Measurements from ENCODE around the gene MRPL16.
"Not testable (repeated sequence)": the region's sequence is repeated elsewhere in the genome, so short reads cannot be mapped to it uniquely, and the experiment has no call there.

MRPL16 gene

GRCh38 chr11:59822989-59823566, 12.5 kb upstream of the MRPL16 start:
- Histone ChIP-seq H3K4me3 (ENCODE audit: low read depth in 1 of 2, low read length in 2 of 2) (no peak overlapping the region), H3K4me2 (ENCODE audit: insufficient read depth, low read length) (no peak overlapping the region), H3K27me3 (ENCODE audit: insufficient read depth, low read length, poor library complexity) (no peaks in the 10 kb centered on the region), H3K79me2 (ENCODE audit: insufficient read depth, low read length) (no peaks in the 10 kb centered on the region), H2AFZ (ENCODE audit: low read depth, low read length) (no peak overlapping the region), H3K9me3 (ENCODE audit: insufficient read depth, low read length, severe bottlenecking) (no peaks in the 10 kb centered on the region), H4K20me1 (ENCODE audit: insufficient read depth, low read length) (no peaks in the 10 kb centered on the region), H3K9ac (ENCODE audit: low read depth, low read length) (no peak overlapping the region), H3K27ac (ENCODE audit: low read length) (no peak overlapping the region), H3K4me1 (ENCODE audit: insufficient read depth, low read length) (peaks cover 23% of the 10 kb centered on the region), H3K36me3 (ENCODE audit: insufficient read depth, low read length) (no peaks in the 10 kb centered on the region)
- ATAC-seq (ENCODE audit: insufficient read depth, low read depth) (peak; percentile 50; the same call in 2 of the 3 replicates), DNase-seq (peak; percentile 37)
- TF ChIP-seq EZH2 (IDR thresholded peaks at IDR 0.05; ENCODE audit: borderline replicate concordance, low read depth, low read length, severe bottlenecking) (no peak), CTCF (IDR thresholded peaks at IDR 0.05; ENCODE audit: borderline replicate concordance, extremely low read depth, low read length, poor library complexity, severe bottlenecking) (peak; percentile 72)

DNA sequence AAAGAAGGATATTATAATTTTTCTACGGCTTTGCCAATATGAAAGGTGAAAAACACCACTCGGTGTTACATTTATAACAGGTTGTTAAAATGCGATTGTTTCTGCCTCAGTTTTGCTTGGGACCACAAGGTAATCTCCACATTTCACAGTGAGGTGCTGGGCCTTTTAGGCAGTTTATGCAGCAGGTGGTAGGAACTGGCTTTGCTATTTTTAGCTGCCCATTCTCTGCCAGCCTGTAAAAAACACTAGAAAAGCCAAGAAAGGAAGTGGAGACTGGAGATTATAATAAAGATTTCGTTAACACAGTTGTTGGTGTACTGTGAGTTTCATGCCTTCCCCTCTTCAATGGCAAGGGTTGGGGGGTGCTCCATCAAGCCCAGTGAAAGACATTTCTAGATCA, 8.0 kb upstream of the MRPL16 start:
- peak; percentile 58 for DNase-seq
- Histone ChIP-seq H3K36me3 (ENCODE audit: insufficient read depth, low read length) (no peaks in the 10 kb centered on the region), H4K20me1 (ENCODE audit: insufficient read depth, low read length) (no peaks in the 10 kb centered on the region), H3K27ac (ENCODE audit: low read length) (peak overlapping the region; percentile 99), H3K4me2 (ENCODE audit: insufficient read depth, low read length) (peak overlapping the region; percentile 40), H3K4me3 (ENCODE audit: low read depth in 1 of 2, low read length in 2 of 2) (no peak overlapping the region), H2AFZ (ENCODE audit: low read depth, low read length) (peak overlapping the region; percentile 59; the same call in 1 of the 2 replicates), H3K4me1 (ENCODE audit: insufficient read depth, low read length) (peaks cover 54% of the 10 kb centered on the region), H3K9ac (ENCODE audit: low read depth, low read length) (peak overlapping the region; percentile 42), H3K27me3 (ENCODE audit: insufficient read depth, low read length, poor library complexity) (no peaks in the 10 kb centered on the region), H3K9me3 (ENCODE audit: insufficient read depth, low read length, severe bottlenecking) (no peaks in the 10 kb centered on the region), H3K79me2 (ENCODE audit: insufficient read depth, low read length) (no peaks in the 10 kb centered on the region)
- ATAC-seq (ENCODE audit: insufficient read depth, low read depth): peak; percentile 85
- TF ChIP-seq EZH2 (IDR thresholded peaks at IDR 0.05; ENCODE audit: borderline replicate concordance, low read depth, low read length, severe bottlenecking) (no peak), CTCF (IDR thresholded peaks at IDR 0.05; ENCODE audit: borderline replicate concordance, extremely low read depth, low read length, poor library complexity, severe bottlenecking) (no peak)

GRCh38 chr11:59816434-59816833, 5.9 kb upstream of the MRPL16 start:
- H2AFZ ChIP-seq (ENCODE audit: low read depth, low read length); H3K9me3 ChIP-seq (ENCODE audit: insufficient read depth, low read length, severe bottlenecking); H3K27me3 ChIP-seq (ENCODE audit: insufficient read depth, low read length, poor library complexity); H4K20me1 ChIP-seq (ENCODE audit: insufficient read depth, low read length); ATAC-seq (ENCODE audit: insufficient read depth, low read depth); H3K79me2 ChIP-seq (ENCODE audit: insufficient read depth, low read length); H3K4me2 ChIP-seq (ENCODE audit: insufficient read depth, low read length); H3K36me3 ChIP-seq (ENCODE audit: insufficient read depth, low read length); H3K4me3 ChIP-seq (ENCODE audit: low read depth in 1 of 2, low read length in 2 of 2); H3K9ac ChIP-seq (ENCODE audit: low read depth, low read length); DNase-seq; H3K27ac ChIP-seq (ENCODE audit: low read length): not testable (repeated sequence)
- H3K4me1 ChIP-seq (ENCODE audit: insufficient read depth, low read length): peaks cover 63% of the 10 kb centered on the region

DNA sequence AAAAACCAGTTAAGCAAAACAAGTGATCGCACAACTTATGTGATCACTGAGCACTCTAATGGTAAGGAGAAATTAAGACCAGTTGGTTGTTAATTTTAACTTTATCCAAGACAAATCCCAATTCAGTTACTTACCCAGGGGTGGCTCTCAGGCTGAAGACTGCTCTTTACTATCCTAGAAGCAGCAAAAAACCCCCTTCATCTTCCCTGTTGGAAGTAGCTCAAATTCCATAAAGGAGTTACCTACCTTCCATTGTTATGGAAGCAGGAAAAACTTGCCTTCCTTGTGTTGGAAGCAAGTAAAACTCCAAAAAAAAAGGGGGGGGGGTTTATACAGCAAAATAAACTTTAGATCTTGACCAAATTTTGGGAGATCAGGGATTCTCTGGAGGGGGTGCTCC, 5.2 kb upstream of the MRPL16 start:
- Histone ChIP-seq H3K9ac (ENCODE audit: low read depth, low read length) (no peak overlapping the region), H3K4me1 (ENCODE audit: insufficient read depth, low read length) (peaks cover 70% of the 10 kb centered on the region), H3K4me3 (ENCODE audit: low read depth in 1 of 2, low read length in 2 of 2) (no peak overlapping the region), H3K9me3 (ENCODE audit: insufficient read depth, low read length, severe bottlenecking) (peaks cover 2% of the 10 kb centered on the region), H3K27me3 (ENCODE audit: insufficient read depth, low read length, poor library complexity) (no peaks in the 10 kb centered on the region), H4K20me1 (ENCODE audit: insufficient read depth, low read length) (no peaks in the 10 kb centered on the region), H3K27ac (ENCODE audit: low read length) (no peak overlapping the region), H3K4me2 (ENCODE audit: insufficient read depth, low read length) (no peak overlapping the region), H3K36me3 (ENCODE audit: insufficient read depth, low read length) (no peaks in the 10 kb centered on the region), H3K79me2 (ENCODE audit: insufficient read depth, low read length) (peaks cover 5% of the 10 kb centered on the region), H2AFZ (ENCODE audit: low read depth, low read length) (no peak overlapping the region)
- no peak for ATAC-seq (ENCODE audit: insufficient read depth, low read depth)
- no peak for DNase-seq
- TF ChIP-seq EZH2 (IDR thresholded peaks at IDR 0.05; ENCODE audit: borderline replicate concordance, low read depth, low read length, severe bottlenecking) (no peak), CTCF (IDR thresholded peaks at IDR 0.05; ENCODE audit: borderline replicate concordance, extremely low read depth, low read length, poor library complexity, severe bottlenecking) (no peak)

Data from DND-41 (cell line).